Measurements from ENCODE around the gene CTXN1. TPM values are rescaled to one million over a fixed set of nuclear protein-coding genes. Genes with fewer than 3 reads are reported as not detected.
A peak's percentile ranks its signal among the peaks of the same experiment; 100 is the strongest.
"Not testable (repeated sequence)": the region's sequence is repeated elsewhere in the genome, so short reads cannot be mapped to it uniquely, and the experiment has no call there.

The CTXN1 gene
- total RNA-seq, 2 experiments from 2014 or later = 1.0 TPM; not detected in 1

DNA sequence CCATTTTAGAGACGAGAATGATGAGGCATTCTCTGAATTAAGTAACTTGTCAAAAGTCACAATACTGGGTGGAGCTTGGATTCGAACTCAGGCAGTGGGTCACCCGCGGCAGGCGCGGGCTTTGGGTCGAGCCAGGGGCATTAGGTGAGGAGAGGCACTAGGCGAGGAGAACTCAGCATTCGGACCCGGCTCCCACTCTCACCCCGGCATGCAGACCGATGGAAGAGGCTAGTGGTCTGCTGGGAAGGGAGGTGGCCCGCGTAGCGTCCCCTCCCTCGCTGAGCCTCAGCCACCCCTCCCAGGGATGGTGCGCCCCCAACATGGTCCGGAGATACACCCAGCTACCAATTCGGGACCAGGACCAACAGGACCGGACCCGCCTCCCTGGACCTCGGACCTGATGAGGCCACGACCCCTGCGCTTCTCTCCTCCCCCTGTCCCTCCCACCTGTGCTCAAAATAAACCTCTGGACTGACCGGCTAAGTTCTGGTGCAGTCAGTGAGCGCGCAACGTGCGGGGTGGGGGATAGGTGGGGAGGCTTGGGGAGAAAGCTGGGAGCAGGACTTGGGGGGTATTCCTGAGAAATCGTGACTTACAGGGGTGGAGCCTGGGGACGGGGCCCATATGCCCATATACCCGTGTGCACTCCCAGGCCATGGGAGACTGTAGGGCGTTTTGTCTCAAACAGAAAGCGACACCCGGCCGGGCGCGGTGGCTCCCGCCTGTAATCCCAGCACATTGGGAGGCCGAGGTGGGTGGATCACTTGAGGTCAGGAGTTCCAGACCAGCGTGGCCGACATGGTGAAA, 7.1 kb downstream of the CTXN1 start:
- DNase-seq (ENCODE audit: low spot score) = no peak
- Histone ChIP-seq H2AFZ (ENCODE audit: low read length) (no peak overlapping the region), H3K9me2 (ENCODE audit: insufficient read depth, low read length) (no peaks in the 10 kb centered on the region), H3K4me2 (ENCODE audit: low read length) (no peak overlapping the region), H3K4me1 (ENCODE audit: insufficient read depth, low read length, poor library complexity, severe bottlenecking) (peaks cover 16% of the 10 kb centered on the region), H3K4me3 (ENCODE audit: low read depth, low read length, poor library complexity, severe bottlenecking) (no peak overlapping the region), H3K79me2 (ENCODE audit: insufficient read depth, low read depth, low read length) (no peaks in the 10 kb centered on the region), H3K36me3 (ENCODE audit: insufficient read depth, low read length) (peaks cover 3% of the 10 kb centered on the region; the same call in 1 of the 2 replicates), H3K27ac (ENCODE audit: low read depth, low read length, poor library complexity, severe bottlenecking) (no peak overlapping the region), H4K20me1 (ENCODE audit: insufficient read depth, low read length) (peaks cover 6% of the 10 kb centered on the region; the same call in 1 of the 2 replicates), H3K9me3 (ENCODE audit: low read length) (no peaks in the 10 kb centered on the region)
- TF ChIP-seq, protein P1, sequence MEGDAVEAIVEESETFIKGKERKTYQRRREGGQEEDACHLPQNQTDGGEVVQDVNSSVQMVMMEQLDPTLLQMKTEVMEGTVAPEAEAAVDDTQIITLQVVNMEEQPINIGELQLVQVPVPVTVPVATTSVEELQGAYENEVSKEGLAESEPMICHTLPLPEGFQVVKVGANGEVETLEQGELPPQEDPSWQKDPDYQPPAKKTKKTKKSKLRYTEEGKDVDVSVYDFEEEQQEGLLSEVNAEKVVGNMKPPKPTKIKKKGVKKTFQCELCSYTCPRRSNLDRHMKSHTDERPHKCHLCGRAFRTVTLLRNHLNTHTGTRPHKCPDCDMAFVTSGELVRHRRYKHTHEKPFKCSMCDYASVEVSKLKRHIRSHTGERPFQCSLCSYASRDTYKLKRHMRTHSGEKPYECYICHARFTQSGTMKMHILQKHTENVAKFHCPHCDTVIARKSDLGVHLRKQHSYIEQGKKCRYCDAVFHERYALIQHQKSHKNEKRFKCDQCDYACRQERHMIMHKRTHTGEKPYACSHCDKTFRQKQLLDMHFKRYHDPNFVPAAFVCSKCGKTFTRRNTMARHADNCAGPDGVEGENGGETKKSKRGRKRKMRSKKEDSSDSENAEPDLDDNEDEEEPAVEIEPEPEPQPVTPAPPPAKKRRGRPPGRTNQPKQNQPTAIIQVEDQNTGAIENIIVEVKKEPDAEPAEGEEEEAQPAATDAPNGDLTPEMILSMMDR (conservative IDR thresholded peaks at IDR 0.05; ENCODE audit: low read length) = no peak
- TF ChIP-seq EZH2phosphoT487 (IDR thresholded peaks at IDR 0.05; ENCODE audit: borderline replicate concordance, low read depth, low read length) = no peak
- intact Hi-C loops (cut with micrococcal nuclease; ENCODE audit: unreplicated experiment) = no loop called here
- ChIA-PET POLR2A (no interaction called here), CTCF (ENCODE audit: unreplicated experiment) (interaction anchor here (0.5 to 1.0 kb wide), 2 partner anchors 50 to 676 kb away, joined by 3 to 5 read pairs; no protein-coding TSS in a partner anchor)
- BruUV-seq (replicated peaks) = no TSS peak

DNA sequence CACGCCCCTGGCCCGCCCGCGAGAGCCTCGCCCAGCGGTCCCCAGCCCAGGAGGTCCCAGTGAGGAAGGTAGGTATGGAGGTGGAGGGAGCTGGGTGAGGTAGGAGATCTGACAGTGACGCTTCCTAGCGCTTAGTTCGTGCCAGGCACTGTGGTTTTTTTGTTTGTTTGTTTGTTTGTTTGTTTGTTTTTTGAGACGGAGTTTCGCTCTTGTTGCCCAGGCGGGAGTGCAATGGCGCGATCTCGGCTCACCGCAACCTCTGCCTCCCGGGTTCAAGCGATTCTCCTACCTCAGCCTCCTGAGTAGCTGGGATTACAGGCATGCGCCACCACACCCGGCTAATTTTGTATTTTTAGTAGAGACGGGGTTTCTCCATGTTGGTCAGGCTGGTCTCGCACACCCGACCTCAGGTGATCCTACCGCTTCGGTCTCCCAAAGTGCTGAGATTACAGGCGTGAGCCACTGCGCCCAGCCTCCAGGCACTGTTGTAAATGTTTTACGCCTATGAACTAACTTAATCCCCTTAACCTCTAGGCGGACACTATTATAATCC, 7.8 kb downstream of the CTXN1 start:
- H3K79me2 ChIP-seq (ENCODE audit: insufficient read depth, low read depth, low read length); BruUV-seq (replicated peaks); H3K9me3 ChIP-seq (ENCODE audit: low read length); H3K36me3 ChIP-seq (ENCODE audit: insufficient read depth, low read length); CTCF ChIA-PET (ENCODE audit: unreplicated experiment); H4K20me1 ChIP-seq (ENCODE audit: insufficient read depth, low read length); H3K4me3 ChIP-seq (ENCODE audit: low read depth, low read length, poor library complexity, severe bottlenecking); POLR2A ChIA-PET; intact Hi-C loops (cut with micrococcal nuclease; ENCODE audit: unreplicated experiment); H3K27ac ChIP-seq (ENCODE audit: low read depth, low read length, poor library complexity, severe bottlenecking); DNase-seq (ENCODE audit: low spot score); H2AFZ ChIP-seq (ENCODE audit: low read length); H3K4me2 ChIP-seq (ENCODE audit: low read length); H3K9me2 ChIP-seq (ENCODE audit: insufficient read depth, low read length): not testable (repeated sequence)
- H3K4me1 ChIP-seq (ENCODE audit: insufficient read depth, low read length, poor library complexity, severe bottlenecking) = peaks cover 16% of the 10 kb centered on the region

DNA sequence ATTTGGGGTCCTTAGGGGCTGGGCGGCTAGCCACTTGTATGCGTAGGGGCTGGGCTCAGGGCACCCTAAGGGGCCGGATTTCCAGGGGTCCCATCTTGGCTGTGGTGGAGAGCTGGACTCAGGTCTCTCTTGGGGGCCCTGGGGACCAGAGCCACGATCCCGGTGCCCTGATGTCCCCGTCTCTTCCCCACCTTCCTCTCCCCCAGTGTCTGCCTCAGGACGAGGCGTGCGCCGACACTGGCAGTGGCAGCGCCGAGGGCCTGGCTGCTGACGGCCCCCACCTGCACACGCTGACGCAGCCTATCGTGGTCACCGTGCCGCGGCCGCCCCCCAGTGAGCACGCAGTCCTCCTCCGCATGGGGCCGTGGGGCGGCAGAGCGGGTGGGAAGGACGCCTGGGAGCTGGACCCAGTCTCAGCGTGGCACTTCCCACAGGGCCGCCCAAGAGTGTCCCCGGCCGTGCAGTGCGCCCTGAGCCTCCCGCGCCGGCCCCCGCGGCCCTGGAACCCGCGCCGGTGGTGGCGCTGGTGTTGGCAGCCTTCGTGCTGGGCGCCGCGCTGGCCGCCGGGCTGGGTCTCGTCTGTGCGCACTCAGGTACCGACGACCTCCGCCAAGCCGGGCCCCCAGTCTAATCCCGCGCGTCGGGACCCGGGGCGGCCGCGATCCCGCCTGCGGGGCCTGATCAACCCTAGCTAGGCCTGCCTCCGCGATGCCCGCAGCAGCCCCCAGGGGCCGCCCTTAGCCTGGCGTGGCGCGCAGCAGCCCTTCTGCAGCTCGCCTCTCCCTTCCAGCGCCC, 8.5 kb downstream of the CTXN1 start:
- intact Hi-C loops (cut with micrococcal nuclease; ENCODE audit: unreplicated experiment) = no loop called here
- no TSS peak for BruUV-seq (replicated peaks)
- POLR2A ChIA-PET = no interaction called here

More for the DNA sequence above, 8.5 kb downstream of the CTXN1 start:
- Histone ChIP-seq H3K4me2 (ENCODE audit: low read length) (no peak overlapping the region), H3K9me3 (ENCODE audit: low read length) (no peaks in the 10 kb centered on the region), H3K36me3 (ENCODE audit: insufficient read depth, low read length) (peaks cover 13% of the 10 kb centered on the region; the same call in 1 of the 2 replicates), H4K20me1 (ENCODE audit: insufficient read depth, low read length) (peaks cover 6% of the 10 kb centered on the region; the same call in 1 of the 2 replicates), H3K4me3 (ENCODE audit: low read depth, low read length, poor library complexity, severe bottlenecking) (no peak overlapping the region), H2AFZ (ENCODE audit: low read length) (no peak overlapping the region), H3K9me2 (ENCODE audit: insufficient read depth, low read length) (no peaks in the 10 kb centered on the region), H3K27ac (ENCODE audit: low read depth, low read length, poor library complexity, severe bottlenecking) (no peak overlapping the region), H3K79me2 (ENCODE audit: insufficient read depth, low read depth, low read length) (no peaks in the 10 kb centered on the region), H3K4me1 (ENCODE audit: insufficient read depth, low read length, poor library complexity, severe bottlenecking) (peaks cover 16% of the 10 kb centered on the region)
- CTCF ChIA-PET (ENCODE audit: unreplicated experiment) = no interaction called here
- DNase-seq (ENCODE audit: low spot score) = peak; percentile 44
- TF ChIP-seq, protein P1 (conservative IDR thresholded peaks at IDR 0.05; ENCODE audit: low read length) = peak; percentile 59
- no peak for TF ChIP-seq EZH2phosphoT487 (IDR thresholded peaks at IDR 0.05; ENCODE audit: borderline replicate concordance, low read depth, low read length)

Measured in OCI-LY7 (cell line).